ENCODE data around the gene STAP1.

The STAP1 gene

GRCh38 chr4:67556436-67556835, 2.1 kb upstream of the STAP1 start:
- no peak for DNase-seq (ENCODE audit: low spot score)

DNA sequence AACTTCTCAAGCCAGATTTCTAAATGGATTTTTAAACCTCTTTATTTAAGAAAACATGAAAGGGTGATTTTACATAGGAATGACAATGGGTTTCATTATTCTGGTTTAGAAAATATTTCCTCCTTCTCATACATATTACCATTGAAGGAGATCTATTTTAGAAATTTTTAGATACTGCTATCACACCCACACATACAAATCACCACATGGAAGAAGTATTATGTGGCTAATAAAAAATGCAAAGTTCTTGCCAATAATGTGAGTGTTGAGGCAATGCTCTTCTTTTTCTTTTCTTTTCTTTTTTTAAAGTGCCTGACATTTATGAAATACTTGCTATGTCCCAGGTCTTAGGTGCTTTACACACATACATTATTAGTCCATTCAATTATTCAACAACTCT, 6.8 kb downstream of the STAP1 start:
- DNase-seq (ENCODE audit: low spot score) = peak; percentile 33

GRCh38 chr4:67566335-67566734, 7.8 kb downstream of the STAP1 start:
- DNase-seq (ENCODE audit: low spot score) = no peak

DNA sequence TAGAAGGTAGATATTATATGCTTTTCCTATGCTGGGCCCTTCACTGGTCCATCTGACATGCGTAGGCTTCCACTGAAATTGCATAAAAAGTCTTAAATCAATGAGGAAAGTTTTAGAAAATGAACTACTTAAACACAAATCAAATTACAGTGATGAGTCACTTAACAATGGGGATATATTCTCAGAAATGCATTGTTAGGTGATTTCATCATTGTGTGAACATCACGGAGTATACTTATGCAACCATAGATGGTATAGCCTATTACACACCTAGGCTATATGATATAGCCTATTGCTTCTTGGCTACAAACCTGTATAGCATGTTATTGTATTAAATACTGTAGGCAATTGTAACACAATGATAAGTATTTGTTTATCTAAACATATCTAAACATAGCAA, 10.3 kb downstream of the STAP1 start:
- no peak for DNase-seq (ENCODE audit: low spot score)

DNA sequence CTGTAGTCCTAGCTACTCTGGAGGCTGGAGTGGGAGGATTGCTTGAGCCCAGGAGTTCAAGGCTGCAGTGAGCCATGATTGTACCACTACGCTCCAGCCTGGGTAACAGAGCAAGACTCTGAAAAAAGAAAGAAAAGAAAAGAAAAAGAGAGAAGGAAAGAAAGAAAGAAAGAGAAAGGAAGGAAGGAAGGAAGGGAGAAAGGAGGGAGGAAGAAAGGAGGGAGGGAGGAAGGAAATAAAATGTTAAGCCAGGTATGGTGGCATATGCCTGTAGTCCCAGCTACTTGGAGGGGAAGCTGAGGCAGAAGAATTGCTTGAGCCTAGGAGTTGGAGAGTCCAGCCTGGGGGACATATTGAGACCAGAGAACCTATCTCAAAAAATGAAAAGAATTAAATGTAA, 12.0 kb downstream of the STAP1 start:
- DNase-seq (ENCODE audit: low spot score) = no peak

GRCh38 chr4:67571975-67572374, 13.4 kb downstream of the STAP1 start:
- DNase-seq (ENCODE audit: low spot score) = no peak

DNA sequence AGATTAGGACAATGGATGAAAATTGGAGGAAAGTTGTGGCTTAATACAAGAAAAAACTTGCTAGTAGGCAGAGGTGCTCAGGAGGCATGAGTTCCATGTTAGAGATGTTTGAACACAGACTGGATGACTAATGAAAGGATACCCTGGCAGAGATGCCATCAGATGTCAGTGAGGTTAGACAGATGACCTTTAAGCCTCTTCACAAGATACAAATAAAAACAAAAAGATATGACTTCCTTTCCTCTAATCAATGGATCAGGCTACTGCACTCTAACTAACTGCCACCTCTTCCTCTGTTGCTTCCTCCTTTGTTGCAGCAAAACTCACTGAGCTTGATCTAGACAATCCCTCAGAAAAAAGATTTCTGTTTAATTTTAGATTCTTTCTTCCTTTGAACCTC, 14.7 kb downstream of the STAP1 start:
- no peak for DNase-seq (ENCODE audit: low spot score)

GRCh38 chr4:67575232-67576058, 16.9 kb downstream of the STAP1 start:
- DNase-seq (ENCODE audit: low spot score) = no peak

DNA sequence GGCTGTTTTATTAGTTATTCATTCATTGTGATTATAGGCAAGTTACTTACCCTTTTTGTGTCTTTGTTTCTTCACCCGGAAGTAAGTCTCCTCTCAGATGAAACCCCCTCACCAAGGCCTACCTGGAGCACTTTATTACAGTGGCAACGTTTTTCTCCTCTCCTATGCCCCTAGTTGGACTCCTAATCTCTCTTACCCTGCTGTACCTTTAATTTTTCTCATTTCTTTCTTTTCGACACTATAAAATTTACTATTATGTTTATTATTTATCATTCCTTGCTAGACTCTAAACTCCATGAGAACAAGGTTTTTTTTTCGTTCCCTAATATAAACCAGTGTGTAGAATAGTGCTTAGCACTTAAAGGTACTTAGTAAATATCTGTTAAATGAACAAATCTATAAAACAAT, 17.5 kb downstream of the STAP1 start:
- no peak for DNase-seq (ENCODE audit: low spot score)

DNA sequence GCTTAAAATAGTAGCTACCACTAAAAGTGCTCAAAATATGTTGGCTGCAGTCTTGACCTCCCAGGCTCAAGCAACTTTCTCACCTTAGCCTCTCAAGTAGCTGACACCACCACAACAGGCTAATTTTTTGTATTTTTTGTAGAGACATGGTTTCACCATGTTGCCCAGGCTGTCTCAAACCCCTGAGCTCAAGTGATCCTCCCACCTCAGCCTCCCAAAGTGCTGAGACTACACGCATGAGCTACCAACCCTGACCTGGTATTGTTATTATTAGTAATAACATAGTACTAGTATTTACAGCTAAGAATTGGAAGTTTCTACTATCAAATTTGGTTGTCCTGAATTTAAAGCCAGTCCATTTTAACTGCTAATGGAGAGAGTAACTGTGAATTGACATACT, 18.0 kb downstream of the STAP1 start:
- no peak for DNase-seq (ENCODE audit: low spot score)

GRCh38 chr4:67580577-67580976, 22.1 kb downstream of the STAP1 start:
- DNase-seq (ENCODE audit: low spot score) = no peak

DNA sequence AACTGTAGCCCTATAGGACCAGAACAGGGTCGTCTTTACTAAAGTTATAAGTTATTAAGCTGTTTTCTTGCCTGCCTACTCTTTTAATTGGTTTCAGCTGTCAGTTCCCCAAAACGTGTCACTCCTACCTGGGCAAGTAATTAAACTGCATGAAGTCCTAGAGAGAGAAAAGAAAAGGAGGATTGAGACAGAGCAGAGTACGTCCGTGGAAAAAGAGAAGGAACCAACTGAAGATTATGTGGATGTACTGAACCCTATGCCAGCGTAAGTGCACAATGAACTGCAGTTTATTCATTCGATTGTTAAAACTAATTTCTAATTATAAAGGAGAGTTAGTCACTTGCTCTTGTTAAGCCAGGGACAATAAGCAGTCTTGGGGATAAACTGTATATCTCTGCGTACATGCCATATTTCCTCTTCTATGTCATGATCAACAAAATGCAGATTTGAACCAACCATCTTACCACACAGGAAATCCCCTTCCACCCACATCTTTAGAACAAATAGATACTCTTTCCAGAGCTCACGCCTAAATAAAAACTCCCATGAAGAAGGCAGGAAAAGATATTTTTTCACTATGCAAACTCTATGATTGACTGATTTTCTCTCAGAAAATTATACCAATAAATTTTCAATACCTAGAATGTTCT, 22.8 kb downstream of the STAP1 start:
- DNase-seq (ENCODE audit: low spot score) = no peak

DNA sequence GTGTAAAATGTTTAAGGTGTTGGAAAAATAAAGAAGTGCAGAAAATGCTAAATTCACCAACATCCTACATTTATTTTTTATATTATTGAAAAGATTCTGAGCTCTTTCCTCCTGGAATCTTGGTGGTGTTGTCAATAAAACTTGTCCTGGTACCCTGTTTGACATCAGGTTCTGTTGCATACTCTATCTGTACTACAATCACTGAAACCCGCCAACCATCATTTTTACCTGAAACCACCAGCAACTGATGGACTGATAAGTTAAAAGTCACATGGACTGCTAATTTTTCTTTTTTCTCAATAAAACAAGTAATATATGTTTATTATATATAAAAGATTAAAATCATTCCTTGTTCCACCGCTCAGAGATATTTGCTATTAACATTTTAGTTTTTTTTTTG, 23.4 kb downstream of the STAP1 start:
- DNase-seq (ENCODE audit: low spot score) = no peak

DNA sequence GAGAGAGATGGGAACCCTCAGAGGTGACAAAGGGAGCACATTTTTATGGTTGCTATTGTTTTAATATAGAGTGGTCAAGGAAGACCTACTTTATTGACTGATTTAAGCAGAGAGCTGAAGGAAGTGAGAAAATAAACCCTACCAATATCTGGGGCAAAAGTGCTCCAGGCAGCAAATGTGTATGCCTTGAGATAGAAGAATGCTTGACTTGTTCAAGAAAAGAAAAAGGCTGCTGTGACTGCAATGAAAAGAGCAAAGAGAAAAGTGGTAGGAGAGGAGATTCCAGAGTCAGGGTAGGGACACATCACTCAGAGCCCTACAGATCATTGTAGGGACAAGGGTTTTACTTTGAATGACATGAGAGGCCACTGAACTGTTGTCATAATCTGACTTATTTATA, 26.0 kb downstream of the STAP1 start:
- DNase-seq (ENCODE audit: low spot score) = no peak

GRCh38 chr4:67587156-67587555, 28.6 kb downstream of the STAP1 start:
- DNase-seq (ENCODE audit: low spot score) = no peak

- peak; percentile 29 for DNase-seq (ENCODE audit: low spot score)
These were observed 35.2 kb downstream of the STAP1 start for GRCh38 chr4:67593741-67594175.

DNA sequence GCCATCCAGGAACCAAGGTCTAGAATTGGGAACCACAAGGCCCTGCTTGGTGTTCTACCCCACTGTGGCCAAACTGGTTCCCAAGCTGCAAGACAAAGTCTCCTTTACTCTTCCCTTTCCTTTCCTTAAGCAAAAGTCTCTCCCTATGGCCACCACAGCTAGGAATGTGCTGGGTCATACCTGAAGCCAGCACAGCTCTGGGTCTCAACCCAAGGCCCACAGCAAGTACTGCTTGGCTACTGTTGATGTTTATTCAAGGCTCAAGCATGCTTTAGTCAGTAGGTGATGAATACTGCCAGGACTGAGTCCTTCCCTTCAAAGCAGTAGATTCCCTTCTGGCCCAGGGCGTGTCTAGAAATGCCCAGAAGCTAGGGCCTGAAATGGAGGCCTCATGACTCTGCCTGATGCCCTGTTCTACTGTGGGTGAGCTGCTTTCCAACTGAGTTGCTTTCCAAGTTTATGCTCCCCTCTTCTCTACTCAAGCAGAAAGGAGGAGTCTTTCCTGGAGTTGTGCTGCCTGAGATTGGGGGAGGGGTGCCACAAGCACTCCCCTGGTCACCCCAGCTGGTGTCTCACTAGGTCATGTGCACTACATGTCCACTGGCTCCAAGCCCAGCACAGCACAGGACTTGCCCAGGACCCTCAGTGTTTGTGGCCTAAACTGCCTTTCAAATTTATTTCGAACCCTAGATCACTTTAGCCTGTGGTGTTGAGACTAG, 44.9 kb downstream of the STAP1 start:
- DNase-seq (ENCODE audit: low spot score) = no peak

GRCh38 chr4:67604029-67604381, 45.5 kb downstream of the STAP1 start:
- no peak for DNase-seq (ENCODE audit: low spot score)

DNA sequence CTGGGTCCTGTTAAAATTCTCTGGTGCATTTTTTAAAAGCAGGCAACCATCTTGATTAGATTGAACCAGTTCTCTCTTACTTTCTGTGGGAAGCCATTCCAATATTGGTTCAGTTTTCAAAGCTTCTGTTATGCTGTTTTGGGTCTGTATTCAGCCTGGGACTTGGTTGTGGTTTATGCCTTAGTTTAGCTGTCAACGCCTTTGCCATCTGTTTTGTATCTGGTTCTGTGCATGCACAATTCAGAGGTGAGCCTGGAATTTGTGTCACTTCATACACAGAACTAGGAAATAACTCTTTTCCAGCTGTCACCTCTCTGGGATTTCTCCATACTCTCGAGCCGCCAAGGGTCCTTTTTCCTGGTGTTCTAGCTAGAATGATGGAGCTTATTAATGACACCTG, 46.2 kb downstream of the STAP1 start:
- DNase-seq (ENCODE audit: low spot score) = no peak

GRCh38 chr4:67608027-67608426, 49.5 kb downstream of the STAP1 start:
- no peak for DNase-seq (ENCODE audit: low spot score)

DNA sequence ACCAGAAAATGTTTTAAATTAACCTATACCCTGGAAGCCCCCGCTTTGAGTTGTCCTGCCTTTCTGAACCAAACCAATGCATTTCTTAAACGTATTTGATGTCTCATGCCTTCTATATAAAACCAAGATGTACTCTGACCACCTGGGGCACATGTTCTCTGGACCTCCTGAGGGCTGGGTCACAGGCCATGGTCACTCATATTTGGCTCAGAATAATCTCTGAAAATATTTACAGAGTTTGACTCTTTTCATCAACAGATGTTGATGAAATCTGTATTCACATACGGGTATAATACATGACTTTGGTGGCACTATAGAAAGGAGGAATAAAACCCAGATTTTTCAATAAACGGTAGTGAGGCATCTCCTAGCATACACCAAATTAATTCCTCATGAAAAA, 55.7 kb downstream of the STAP1 start:
- no peak for DNase-seq (ENCODE audit: low spot score)

- DNase-seq (ENCODE audit: low spot score) = no peak
These were observed 56.6 kb downstream of the STAP1 start for GRCh38 chr4:67615119-67615518.

DNA sequence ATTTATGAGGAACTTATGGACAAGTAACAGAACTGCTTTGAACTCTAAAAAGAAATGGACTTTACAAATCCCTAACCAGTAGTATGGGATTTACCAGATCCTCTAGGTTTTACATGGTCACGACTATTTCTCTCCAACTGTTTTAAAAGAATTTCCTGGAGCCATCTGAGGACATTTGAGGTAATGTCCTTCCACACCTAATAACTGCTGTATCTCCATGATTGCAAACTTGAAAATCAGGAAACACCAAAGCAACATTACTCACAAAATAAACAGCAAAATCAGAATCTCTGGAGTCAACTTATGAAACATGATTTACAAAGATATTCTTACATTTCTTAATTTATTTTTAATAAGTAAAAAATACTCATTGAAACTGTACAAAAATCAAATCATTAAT, 58.0 kb downstream of the STAP1 start:
- no peak for DNase-seq (ENCODE audit: low spot score)

All from AG20443 (cell line).